NCI-H345 treated with DMSO at 0.1 percent for 48 hours (cell line): ENCODE data around the gene ELFN1.
A peak's percentile ranks its signal among the peaks of the same experiment; 100 is the strongest.

Source experiments
- DNase-seq: peaks from one replicate; lab custom pipeline; 2025; ENCODE audit not compliant: unreplicated experiment; lab: John Stamatoyannopoulos, UW

The ELFN1 gene

DNA sequence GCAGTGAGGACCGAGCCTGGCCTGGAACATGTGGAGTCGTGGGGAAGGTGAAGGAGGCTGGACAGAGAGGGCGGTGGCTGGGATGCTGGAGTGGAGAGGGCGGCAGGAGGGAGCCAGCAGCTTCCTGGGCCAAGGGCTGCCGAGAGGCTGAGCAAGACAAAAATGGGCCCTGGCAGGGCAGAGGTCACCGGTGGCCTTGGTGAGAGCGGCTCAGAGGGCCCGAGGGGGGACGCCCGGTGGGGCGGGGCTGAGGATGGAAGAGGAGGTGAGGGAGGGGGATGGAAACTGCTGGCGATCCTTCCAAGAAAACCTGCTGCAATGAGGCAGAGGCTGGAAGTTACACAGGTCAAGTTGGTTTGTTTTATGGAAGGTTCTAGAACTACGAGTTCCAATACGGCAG lies 69.5 kb downstream of the ELFN1 start:
- no peak for DNase-seq

DNA sequence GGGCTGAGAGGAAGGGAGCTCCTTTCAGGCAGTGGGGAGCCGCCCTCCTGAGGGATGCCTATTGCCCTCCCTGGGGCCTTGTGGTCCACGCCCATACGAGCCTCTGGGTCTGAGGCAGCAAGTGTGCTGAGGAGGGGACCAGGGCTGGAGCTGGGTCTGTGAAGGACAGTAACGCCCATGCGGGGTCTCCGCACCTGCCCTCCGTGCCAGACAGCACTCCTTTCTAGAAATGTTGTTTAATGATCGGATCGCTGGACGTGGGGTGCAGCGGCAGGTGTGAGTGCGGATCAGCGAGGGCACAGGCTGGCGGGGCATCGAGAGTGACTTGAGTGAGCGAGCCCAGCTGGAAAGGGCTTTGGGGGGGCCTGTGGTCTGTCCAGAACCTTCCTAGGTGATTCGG lies 70.1 kb downstream of the ELFN1 start:
- DNase-seq = no peak

DNA sequence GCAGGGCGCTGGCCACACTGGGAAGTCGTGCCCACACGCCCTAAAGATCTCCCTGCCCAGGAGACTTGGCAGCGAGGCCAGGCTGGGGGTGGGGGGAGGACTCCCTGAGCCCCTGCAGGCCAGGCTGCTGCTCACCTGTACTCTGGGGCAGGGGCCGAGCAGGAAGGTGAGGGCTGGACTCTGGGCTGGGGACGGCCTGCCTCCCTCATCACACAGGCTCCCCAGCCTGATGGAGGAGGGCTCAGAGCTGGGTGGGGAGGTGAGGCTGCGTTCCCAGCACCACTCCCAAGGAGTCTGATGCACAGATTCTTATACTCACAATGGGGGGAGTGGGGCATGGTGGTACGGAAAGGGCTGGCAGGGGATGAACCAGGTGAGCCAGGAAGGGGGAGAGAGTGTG lies 71.2 kb downstream of the ELFN1 start:
- DNase-seq = no peak

DNA sequence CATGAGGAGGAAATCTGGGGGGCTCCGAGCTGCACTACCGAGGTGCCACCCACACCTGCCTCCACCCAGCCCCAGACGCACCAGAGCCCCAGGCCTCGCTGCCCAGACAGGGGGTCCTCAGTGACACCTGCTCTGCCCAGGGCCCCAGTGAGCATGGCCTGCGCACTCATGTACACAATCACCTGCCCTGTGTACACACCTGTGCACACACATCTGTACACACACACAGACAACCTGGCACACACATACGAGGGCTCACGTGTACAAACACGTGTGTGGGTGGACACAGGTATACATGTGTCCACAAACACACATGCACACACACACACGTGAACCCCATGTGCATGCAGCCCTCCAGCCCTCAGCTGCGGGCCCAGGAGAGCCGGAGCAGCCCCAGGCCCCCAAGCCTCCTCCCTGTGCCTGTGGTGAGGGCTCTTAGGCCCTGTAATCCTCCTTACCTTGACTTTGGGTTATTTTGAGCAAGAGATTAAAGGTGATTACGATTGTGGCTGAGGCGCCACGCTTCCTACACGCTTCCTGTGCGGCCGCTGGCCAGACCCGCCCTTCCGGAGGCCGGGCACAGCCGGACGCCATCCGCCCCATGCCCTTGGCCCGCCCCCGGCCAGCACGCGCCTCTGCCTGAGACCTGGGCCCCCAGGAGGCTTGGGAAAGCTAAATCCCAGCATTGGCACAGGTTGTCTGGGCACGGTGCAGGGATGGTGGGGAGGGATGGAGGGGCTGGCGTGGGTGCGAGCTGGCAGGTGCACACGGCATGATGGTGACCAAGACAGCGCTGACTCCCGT lies 71.9 kb downstream of the ELFN1 start:
- no peak for DNase-seq

DNA sequence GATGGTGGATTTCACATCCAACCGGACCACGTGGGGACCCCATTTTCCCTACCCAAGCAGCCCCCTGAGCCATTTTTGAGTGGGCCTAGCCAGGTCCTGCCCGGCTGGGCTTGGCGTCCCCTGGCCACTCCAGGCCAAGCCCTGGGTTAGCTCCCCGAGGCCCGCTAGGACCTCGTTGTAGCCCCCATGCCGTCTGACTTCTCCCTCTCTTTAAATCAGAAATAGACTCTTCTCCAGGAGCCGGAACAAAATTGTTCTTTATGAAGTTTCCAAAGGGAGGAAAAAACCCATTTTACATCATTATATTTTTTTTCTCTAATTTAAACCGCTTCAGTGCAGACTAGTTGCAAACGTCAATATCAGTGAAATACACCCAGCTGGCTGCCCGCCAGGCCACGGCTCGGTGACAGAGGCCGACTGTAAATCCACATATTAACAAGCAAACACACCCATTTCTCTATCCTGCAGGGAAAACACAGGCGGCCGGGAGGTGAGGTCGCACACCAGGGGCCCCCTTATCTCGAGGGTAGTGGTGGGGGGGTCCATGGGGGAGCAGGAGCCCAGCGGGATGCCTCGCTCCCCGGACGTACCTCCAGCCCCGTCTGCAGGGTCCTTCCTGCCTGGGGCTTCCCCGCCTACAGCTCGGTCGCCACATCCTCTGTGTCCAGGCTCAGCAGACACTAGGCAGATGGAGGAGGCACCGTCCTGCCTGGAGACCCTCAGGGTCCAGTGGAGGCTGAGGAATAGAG lies 72.7 kb downstream of the ELFN1 start:
- peak; percentile 31 for DNase-seq

DNA sequence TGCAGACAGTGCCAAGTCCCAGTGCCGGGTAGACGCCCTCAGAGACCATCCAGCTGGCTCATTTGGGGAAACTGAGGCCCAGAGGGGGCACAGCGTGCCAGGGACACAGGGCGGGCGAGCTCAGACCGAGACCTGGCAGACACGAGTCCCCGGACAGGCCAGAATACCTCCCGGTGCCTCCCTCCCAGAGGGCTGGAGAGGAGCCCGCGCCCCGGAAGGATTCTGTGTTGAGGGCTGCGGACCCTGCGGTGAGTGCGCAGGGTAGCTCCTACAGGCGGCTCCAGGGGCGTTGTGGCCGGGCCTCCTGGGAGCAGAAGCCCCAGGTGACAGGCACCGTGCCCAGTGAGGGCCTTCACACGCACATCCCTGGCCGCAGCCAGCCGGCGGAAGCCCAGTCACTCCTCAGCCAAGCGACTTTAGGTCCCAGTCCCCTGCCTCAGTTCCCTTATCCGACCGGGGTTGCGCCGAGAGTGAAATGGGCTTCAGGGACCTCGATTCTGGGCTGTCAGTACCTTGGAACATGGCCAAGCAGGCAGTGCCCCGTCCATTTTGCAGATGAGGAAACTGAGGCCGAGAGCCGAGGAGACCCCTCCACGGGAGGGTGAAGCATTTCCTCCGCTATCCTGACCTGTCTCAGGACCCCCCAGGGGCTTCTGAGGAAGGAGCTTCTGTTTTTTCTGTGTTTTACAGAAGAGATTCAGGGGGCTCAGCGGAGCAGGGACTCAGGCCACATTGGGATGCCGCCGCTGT lies 73.6 kb downstream of the ELFN1 start:
- no peak for DNase-seq

DNA sequence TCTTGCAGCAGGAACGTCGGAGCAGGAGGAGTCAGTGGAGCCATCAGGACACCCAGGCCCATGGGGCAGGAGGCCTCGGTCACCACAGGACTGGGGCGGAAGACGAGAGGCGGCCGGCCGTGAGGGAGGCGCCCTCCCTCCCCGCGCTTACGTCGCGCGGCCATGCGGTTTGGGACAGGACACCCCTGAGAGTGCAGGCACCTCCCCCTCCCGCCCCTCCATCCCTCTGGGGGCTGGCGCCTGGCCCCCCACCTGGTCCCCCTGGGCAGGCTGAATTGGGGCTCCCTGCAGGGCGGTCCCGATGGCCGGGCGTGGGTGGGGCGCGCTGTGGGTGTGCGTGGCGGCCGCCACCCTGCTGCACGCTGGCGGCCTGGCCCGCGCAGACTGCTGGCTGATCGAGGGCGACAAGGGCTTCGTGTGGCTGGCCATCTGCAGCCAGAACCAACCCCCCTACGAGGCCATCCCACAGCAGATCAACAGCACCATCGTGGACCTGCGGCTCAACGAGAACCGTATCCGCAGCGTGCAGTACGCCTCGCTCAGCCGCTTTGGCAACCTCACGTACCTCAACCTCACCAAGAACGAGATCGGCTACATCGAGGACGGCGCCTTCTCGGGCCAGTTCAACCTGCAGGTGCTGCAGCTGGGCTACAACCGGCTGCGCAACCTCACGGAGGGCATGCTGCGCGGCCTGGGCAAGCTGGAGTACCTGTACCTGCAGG lies 74.4 kb downstream of the ELFN1 start:
- DNase-seq = no peak

DNA sequence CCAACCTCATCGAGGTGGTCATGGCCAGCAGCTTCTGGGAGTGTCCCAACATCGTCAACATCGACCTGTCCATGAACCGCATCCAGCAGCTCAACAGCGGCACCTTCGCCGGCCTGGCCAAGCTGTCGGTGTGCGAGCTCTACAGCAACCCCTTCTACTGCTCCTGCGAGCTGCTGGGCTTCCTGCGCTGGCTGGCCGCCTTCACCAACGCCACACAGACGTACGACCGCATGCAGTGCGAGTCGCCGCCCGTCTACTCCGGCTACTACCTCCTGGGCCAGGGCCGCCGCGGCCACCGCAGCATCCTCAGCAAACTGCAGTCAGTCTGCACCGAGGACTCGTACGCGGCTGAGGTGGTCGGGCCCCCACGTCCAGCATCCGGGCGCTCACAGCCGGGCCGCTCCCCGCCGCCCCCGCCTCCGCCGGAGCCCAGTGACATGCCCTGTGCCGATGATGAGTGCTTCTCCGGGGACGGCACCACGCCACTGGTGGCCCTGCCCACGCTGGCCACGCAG lies 75.0 kb downstream of the ELFN1 start:
- DNase-seq = no peak

DNA sequence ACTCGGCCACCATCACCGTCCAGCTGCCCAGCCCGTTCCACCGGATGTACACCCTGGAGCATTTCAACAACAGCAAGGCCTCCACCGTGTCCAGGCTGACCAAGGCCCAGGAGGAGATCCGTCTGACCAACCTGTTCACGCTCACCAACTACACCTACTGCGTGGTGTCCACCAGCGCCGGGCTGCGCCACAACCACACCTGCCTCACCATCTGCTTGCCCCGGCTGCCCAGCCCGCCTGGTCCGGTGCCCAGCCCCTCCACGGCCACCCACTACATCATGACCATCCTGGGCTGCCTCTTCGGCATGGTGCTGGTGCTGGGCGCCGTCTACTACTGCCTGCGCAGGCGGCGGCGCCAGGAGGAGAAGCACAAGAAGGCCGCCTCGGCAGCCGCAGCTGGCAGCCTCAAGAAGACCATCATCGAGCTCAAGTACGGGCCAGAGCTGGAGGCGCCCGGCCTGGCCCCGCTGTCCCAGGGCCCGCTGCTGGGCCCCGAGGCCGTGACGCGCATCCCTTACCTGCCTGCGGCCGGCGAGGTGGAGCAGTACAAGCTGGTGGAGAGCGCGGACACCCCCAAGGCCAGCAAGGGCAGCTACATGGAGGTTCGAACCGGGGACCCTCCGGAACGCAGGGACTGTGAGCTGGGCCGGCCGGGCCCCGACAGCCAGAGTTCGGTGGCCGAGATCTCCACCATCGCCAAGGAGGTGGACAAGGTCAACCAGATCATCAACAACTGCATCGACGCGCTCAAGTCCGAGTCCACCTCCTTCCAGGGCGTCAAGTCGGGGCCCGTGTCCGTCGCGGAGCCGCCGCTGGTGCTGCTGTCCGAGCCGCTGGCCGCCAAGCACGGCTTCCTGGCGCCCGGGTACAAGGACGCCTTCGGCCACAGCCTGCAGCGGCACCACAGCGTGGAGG lies 75.8 kb downstream of the ELFN1 start:
- no peak for DNase-seq

DNA sequence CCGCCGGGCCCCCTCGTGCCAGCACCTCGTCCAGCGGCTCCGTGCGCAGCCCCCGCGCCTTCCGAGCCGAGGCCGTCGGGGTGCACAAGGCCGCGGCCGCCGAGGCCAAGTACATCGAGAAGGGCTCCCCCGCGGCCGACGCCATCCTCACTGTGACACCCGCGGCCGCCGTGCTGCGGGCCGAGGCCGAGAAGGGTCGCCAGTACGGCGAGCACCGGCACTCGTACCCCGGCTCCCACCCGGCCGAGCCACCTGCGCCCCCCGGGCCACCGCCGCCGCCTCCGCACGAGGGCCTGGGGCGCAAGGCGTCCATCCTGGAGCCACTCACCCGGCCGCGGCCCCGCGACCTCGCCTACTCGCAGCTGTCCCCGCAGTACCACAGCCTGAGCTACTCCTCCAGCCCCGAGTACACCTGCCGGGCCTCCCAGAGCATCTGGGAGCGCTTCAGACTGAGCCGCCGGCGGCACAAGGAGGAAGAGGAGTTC lies 76.5 kb downstream of the ELFN1 start:
- no peak for DNase-seq

DNA sequence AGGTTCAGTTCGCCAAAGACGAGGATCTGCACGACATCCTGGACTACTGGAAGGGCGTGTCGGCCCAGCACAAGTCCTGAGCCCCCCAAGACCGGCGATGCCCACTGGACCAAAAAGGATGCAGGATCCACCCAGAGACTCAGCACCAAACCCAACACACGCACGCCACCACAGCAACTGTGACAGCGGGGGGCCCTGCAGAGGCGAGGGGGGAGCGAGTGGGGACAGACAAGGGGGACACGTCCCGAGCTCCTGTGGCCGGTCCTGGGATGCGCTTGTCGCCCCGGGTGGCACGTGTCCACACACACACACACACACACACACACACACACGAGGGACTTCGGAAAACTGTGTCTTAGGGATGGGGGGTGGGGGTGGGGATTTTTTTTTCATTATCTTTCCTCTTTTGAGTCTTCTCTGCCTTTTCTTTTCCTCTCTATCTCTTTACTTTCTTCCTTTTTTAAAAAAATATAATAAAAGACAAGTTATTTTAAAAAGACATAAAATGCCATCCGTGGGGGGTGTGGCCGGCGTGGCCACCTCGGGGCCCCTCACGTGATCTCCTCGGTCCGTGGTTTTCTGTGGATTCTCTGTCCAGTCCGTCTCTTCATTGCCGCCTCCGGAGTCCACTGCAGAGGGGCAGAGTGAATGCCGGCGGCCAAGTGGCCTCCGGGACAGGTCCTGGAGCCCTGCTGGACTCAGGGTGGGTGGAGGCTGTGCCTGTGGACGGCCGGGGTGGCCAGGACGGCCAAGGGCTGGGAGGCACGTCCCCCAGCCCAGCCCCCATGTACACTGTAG lies 77.1 kb downstream of the ELFN1 start:
- DNase-seq = no peak

DNA sequence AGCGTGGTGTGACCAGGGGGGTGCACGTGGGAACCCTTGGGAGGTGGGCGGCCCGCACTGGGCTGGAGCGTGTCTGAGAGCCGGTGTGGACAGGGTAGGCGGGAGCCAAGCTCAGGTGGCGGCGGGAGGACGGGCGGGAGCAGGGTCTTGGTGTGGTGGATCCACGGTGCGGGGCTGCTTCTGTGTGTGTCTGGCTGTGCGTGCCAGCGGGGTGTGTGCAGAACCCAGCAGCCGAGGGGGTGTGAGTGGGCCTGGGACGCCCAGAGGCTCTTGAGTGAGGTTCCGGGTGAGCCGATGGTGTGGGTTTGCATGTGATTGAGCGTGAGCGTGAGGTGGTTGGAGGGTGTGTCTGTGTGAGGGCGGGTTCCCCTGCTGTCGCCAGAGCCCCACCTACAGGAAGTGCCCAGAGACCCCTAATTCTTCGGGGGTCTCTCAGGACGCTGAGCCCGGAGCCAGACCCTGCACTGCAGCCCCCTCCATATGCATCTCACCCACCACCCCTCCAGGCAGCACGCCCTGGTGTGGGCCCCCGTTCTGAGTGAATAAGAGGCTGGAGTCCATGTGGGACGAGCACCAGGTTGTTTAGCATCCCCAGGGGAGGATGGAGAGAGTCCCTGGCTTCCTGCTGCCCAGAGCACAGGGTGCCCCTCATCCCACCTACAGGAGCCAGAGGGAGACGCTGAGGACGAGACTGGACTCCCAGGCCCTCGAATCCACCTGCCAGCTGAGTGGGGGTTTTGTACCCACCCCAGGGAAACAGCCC lies 78.2 kb downstream of the ELFN1 start:
- DNase-seq = no peak

DNA sequence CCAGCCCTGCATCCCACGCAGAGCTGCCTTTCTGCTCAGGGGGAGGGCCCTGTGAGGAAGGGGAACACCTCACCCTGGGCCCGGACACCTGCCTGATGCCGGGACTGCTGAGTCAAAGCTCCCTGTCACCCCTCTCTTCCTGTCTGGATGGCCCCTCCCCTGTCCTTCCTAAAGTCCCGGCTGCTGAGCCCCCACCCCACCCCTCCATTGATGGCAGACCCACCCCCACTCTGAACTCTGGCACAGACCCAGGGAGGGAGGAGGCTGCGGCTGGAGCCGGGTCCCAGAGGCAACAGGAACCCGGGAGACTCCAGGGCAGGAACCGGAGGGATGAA lies 78.7 kb downstream of the ELFN1 start:
- DNase-seq = no peak

DNA sequence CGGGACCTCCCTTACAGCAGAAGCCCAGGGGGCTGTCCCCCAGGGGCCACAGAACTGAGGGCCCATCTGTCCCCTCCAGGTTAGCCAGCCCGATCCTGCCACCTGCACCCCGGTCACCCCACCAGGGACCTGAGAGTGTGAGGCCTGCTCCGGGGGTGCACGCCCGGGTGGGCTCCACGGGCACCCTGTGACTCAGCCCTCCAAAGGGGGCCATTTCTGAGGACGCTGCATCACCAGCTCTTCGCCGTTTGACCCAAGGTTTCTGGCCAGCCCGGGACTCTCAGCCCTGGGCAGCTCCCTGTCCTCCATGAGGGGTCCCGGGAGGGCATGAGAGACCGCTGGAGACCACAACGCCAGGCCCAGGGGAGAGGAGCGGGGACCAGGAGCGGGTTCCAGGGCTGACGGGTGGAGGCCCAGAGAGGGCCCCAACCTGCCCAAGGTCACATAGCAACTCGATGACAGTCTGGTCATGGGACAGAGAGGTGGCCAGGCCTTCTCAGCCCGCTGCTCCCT lies 79.3 kb downstream of the ELFN1 start:
- DNase-seq = no peak

DNA sequence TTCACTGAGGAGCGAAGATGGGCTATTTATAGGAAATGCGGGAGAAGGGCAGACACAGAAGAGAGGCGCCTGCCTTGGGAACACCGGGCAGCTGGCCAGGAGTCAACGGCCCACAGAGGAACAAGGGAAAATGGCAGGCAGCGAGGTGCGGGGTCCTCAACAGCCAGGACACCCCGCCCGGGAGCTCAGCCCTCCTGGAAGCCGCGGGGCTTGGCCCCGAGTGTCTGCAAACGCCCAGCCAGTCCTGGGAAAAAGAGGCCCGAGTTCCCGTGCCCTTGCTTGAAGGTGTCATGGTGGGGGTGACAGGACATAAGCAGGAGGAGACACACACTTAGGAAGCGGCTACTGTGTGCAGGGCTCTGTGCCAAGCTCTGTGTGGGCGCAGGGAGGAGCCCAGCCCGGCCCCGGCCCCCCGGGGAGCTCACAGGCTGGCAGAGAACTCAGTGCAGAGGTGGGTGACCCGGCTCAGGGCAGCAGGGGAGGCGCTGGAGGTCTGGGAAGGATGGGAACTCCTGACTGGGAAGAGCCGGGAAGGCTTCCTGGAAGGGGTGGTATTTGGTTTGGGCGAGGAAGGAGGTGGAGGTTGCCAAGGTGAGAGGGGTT lies 79.9 kb downstream of the ELFN1 start:
- no peak for DNase-seq

DNA sequence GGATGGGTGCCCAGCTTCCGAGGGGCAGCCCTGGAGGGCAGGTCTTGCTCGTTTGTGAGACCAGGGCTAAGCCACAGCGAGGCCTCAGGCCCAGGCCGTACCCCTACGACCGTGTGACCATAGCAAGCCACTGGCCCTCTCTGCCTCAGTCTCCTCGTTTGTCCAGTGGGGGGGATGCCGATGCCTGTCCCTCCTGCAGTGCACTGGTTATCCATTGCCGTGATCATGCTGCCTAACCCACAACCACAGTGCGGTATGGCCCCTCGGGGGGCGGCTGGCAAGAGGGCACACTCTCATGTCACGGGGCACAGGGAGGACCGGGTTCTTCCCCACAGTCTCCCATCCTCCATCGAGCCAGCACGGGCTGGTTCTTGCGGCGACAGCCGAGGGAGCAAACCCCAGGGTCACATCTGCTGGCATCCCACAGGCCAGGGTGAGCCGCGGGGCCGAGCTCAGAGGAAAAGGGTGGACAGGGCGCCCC lies 80.5 kb downstream of the ELFN1 start:
- DNase-seq = no peak

DNA sequence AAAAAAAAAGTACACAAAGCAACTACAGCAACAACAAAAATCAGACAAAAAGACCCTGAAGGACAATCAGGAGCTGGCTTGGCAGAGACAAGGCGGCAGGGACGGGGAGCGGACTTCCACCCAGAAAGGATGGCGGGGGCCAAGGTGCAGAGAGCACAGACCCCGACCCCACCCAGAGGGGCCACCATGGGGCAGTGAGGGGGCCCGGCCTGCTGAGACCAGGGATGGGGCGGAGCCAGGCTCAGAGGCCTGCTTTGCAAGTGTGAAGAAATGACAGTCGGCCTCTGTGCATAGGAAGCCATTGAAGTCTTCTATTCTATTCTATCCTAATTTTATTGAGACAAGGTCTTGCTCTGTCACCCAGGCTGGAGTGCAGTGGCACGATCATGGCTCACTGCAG lies 82.0 kb downstream of the ELFN1 start:
- no peak for DNase-seq
